Keratinocyte (primary cell): ENCODE data around the gene ABCA10.

Experiments used
- CTCF ChIP-seq, 3 experiments: IDR thresholded peaks in 1 of 3; conservative IDR thresholded peaks in 1 of 3; optimal IDR thresholded peaks in 1 of 3; 2 replicates in 2 of 3; 3 replicates in 1 of 3; pipeline versions ENCODE3 to v1.5.1; 2011; ENCODE audit warnings: low read length in 3 of 3, mild to moderate bottlenecking in 3 of 3, moderate library complexity in 2 of 3, control low read depth in 1 of 3, inconsistent platforms in 1 of 3; ENCODE audit not compliant: insufficient read depth in 2 of 3; ENCODE audit errors: extremely low read depth in 1 of 3
- EZH2 ChIP-seq: IDR thresholded peaks from one replicate; pipeline ENCODE4 v1.6.1; 2012; ENCODE audit warnings: inconsistent platforms, mild to moderate bottlenecking, low read length, moderate library complexity

- TF ChIP-seq CTCF (optimal IDR thresholded peaks at IDR 0.05 in 1 of 3, IDR thresholded peaks at IDR 0.05 in 1 of 3, conservative IDR thresholded peaks at IDR 0.05 in 1 of 3; ENCODE audit: extremely low read depth in 1 of 3, insufficient read depth in 2 of 3, low read length in 3 of 3): no peak
- no peak for TF ChIP-seq EZH2
Observed at GRCh38 chr17:69231521-69231920, 2.9 kb upstream of the ABCA10 start.
